HepG2 (cell line): ENCODE results near the gene PTPRU. TPM values are rescaled to one million over a fixed set of nuclear protein-coding genes. Genes with fewer than 3 reads are reported as not detected.

Experiments
- ATAC-seq: fragments of 200-7000 bp; cut with Tn5 transposase; 3 replicates; pipeline ENCODE4 v1.9.1; 2020; ENCODE audit warnings: mild to moderate bottlenecking, moderate library complexity
- BruUV-seq: library from RNA; stranded (reverse); fragments of 400-500 nt; replicated peaks from 2 replicates; lab custom pipeline; 2021; lab: Mats Ljungman, UMichigan
- CTCF ChIA-PET: fragments of 300-600 bp; formaldehyde crosslinking; extraction: SDS; loops from one replicate; lab custom pipeline; 2021; ENCODE audit warnings: low total read pairs, inconsistent platforms, low intra/inter-chr PET ratio; lab: Yijun Ruan, JAX
- POLR2A ChIA-PET: fragments of 350-600 bp; sonication (Branson Sonifier 250); formaldehyde crosslinking; loops from one replicate; lab custom pipeline; 2020; ENCODE audit warnings: antibody characterized with exemption, inconsistent platforms; lab: Yijun Ruan, JAX
- DNase-seq: peaks from one replicate; pipeline ENCODE4 v3.0.0-alpha.2; 2015; ENCODE audit warnings: low spot score
- FAIRE-seq: peaks from 3 replicates; lab custom pipeline; 2011; peaks lifted over from hg19 to GRCh38; lab: Jason Lieb, UNC
- H2AFZ ChIP-seq: one replicate; pipeline ENCODE4 v1.6.1; 2011; ENCODE audit warnings: low read length, inconsistent platforms
- H3K27ac ChIP-seq: fragments of 300-600 bp; 3 replicates; pipeline ENCODE4 v1.8.0; 2011; ENCODE audit warnings: mixed run types, mild to moderate bottlenecking, mixed read lengths, low read length, inconsistent platforms; ENCODE audit not compliant: insufficient read depth; ENCODE audit errors: extremely low read length
- H3K27me3 ChIP-seq, 2 experiments: fragments of 200-600 bp in 1 of 2; 2 replicates in 1 of 2; 3 replicates in 1 of 2; pipeline versions ENCODE4 v1.6.0 to v1.8.0; 2011; ENCODE audit warnings: low read length in 2 of 2, mild to moderate bottlenecking in 2 of 2, moderate library complexity in 2 of 2, inconsistent platforms in 1 of 2; ENCODE audit not compliant: insufficient read depth in 2 of 2, control insufficient read depth in 1 of 2
- H3K36me3 ChIP-seq, 2 experiments: fragments of 200-600 bp in 1 of 2; replicated peaks in 1 of 2; 2 replicates in 1 of 2; 3 replicates in 1 of 2; pipeline versions ENCODE4 v1.5.1 to v1.8.0; 2011; ENCODE audit warnings: low read length in 2 of 2, inconsistent platforms in 1 of 2; ENCODE audit not compliant: insufficient read depth in 2 of 2, control insufficient read depth in 1 of 2
- H3K4me1 ChIP-seq: 2 replicates; pipeline ENCODE4 v1.5.1; 2012; ENCODE audit warnings: low read length, inconsistent platforms; ENCODE audit not compliant: insufficient read depth
- H3K4me2 ChIP-seq: 2 replicates; pipeline ENCODE4 v1.6.0; 2011; ENCODE audit warnings: low read depth, low read length, inconsistent platforms
- H3K4me3 ChIP-seq, 3 experiments: fragments of 200-600 bp in 1 of 3; sonication (generic), shearing (Covaris generic) in 1 of 3; replicated peaks in 1 of 3; 2 replicates each; pipeline ENCODE4 v1.5.1; 2011 to 2016; ENCODE audit warnings: low read length in 3 of 3, inconsistent platforms in 2 of 3, low read depth in 2 of 3, mild to moderate bottlenecking in 2 of 3, control low read depth in 1 of 3, mixed read lengths in 1 of 3; ENCODE audit not compliant: insufficient read depth in 1 of 3
- H3K79me2 ChIP-seq: one replicate; pipeline ENCODE4 v1.6.1; 2011; ENCODE audit warnings: low read length, inconsistent platforms; ENCODE audit not compliant: insufficient read depth
- H3K9ac ChIP-seq: 2 replicates; pipeline ENCODE4 v1.6.0; 2011; ENCODE audit warnings: mild to moderate bottlenecking, low read depth, low read length, inconsistent platforms; ENCODE audit not compliant: insufficient read depth
- H3K9me3 ChIP-seq: 2 replicates; pipeline ENCODE4 v1.5.1; 2012; ENCODE audit warnings: mild to moderate bottlenecking, low read length
- H4K20me1 ChIP-seq: 2 replicates; pipeline ENCODE4 v1.6.0; 2011; ENCODE audit warnings: inconsistent platforms, mild to moderate bottlenecking, low read length, moderate library complexity; ENCODE audit not compliant: insufficient read depth
- ASH2L ChIP-seq: fragments of 300-600, 200-600 bp; sonication (generic); IDR thresholded peaks from 2 replicates; pipeline ENCODE4 v1.7.0; 2017; ENCODE audit warnings: low read depth, mild to moderate bottlenecking, moderate library complexity, mixed read lengths, low read length; ENCODE audit not compliant: insufficient read length
- HOXA5 ChIP-seq: sonication (generic); formaldehyde crosslinking; IDR thresholded peaks from 2 replicates; pipeline ENCODE4 v1.4.0; 2020; ENCODE audit warnings: missing genetic modification reagents
- HOXA7 ChIP-seq: sonication (generic); formaldehyde crosslinking; IDR thresholded peaks from 2 replicates; pipeline ENCODE4 v1.8.1; 2022; ENCODE audit warnings: mild to moderate bottlenecking, missing genetic modification reagents, moderate library complexity
- MXD4 ChIP-seq: IDR thresholded peaks from 2 replicates; pipeline ENCODE4 v1.6.1; 2016; ENCODE audit warnings: mild to moderate bottlenecking, missing biosample characterization, missing genetic modification reagents
- NFE2 ChIP-seq: sonication (generic); formaldehyde crosslinking; IDR thresholded peaks from 2 replicates; pipeline ENCODE4 v1.4.0; 2020; ENCODE audit warnings: missing genetic modification reagents
- SIX4 ChIP-seq: sonication (generic); formaldehyde crosslinking; IDR thresholded peaks from 2 replicates; pipeline ENCODE4 v1.4.0; 2020; ENCODE audit warnings: missing genetic modification reagents
- SUZ12 ChIP-seq: fragments of 150-350 bp; IDR thresholded peaks from 2 replicates; pipeline ENCODE4 v1.6.1; 2014; ENCODE audit warnings: low read depth, low read length
- TBX2 ChIP-seq: sonication (generic); formaldehyde crosslinking; IDR thresholded peaks from 2 replicates; pipeline ENCODE4 v1.5.0; 2020; ENCODE audit warnings: missing genetic modification reagents, mild to moderate bottlenecking, borderline replicate concordance
- ZFP37 ChIP-seq: sonication (generic); formaldehyde crosslinking; IDR thresholded peaks from 2 replicates; pipeline ENCODE4 v1.4.0; 2020; ENCODE audit warnings: missing genetic modification reagents, borderline replicate concordance
- ZFX ChIP-seq: sonication (generic); formaldehyde crosslinking; IDR thresholded peaks from 2 replicates; pipeline ENCODE4 v1.4.0; 2020; ENCODE audit warnings: mild to moderate bottlenecking, low read depth, missing genetic modification reagents, moderate library complexity
- ZNF20 ChIP-seq: sonication (generic); formaldehyde crosslinking; IDR thresholded peaks from 2 replicates; pipeline ENCODE4 v1.4.0; 2020; ENCODE audit warnings: mild to moderate bottlenecking, moderate library complexity, missing genetic modification reagents
- ZNF33B ChIP-seq: sonication (generic); formaldehyde crosslinking; IDR thresholded peaks from 2 replicates; pipeline ENCODE4 v1.5.1; 2020; ENCODE audit warnings: mild to moderate bottlenecking, missing genetic modification reagents
- ZSCAN21 ChIP-seq: sonication (generic); formaldehyde crosslinking; IDR thresholded peaks from 2 replicates; pipeline ENCODE4 v1.8.0; 2022; ENCODE audit warnings: mild to moderate bottlenecking, missing genetic modification reagents, moderate library complexity, borderline replicate concordance
- WGBS: methylation state at CpG from one replicate; pipeline ENCODE4 v1.1.6; 2017; ENCODE audit warnings: low lambda C conversion rate; 5-methylcytosine and 5-hydroxymethylcytosine counted together
- in situ Hi-C: cut with HindIII; loops from 2 replicates; pipeline ENCODE4 v1.10.0; 2017; ENCODE audit warnings: low pct_unique_long_range_greater_than_20kb; ENCODE audit not compliant: extremely low pct_ligation_motif_present
- intact Hi-C: fragments of 100-400 bp; cut with micrococcal nuclease; formaldehyde crosslinking; loops from one replicate; pipeline ENCODE4 v1.10.0; 2022; ENCODE audit not compliant: unreplicated experiment
- polyA plus RNA-seq, 8 experiments: library from polyadenylated mRNA; depleted of rRNA in 3 of 8; stranded (reverse) in 7 of 8; unstranded in 1 of 8; fragments of >200 nt; fragmentation: Illumina TruSeq in 4 of 8; extraction: Trizol in 4 of 8; gene quantifications; 2 replicates each; pipeline versions ENCODE4 v1.2.1 to v1.2.3, GENCODE V29; 2011 to 2016; ENCODE audit warnings: low read depth in 4 of 8, missing spikeins in 1 of 8, mixed read lengths in 1 of 8; ENCODE audit not compliant: insufficient read depth in 1 of 8
- total RNA-seq, 5 experiments: library from RNA; depleted of rRNA; stranded (reverse); fragments of >200 nt; fragmentation: Illumina TruSeq; extraction: Trizol; gene quantifications; 2 replicates each; pipeline ENCODE4 v1.2.3, GENCODE V29; 2016; ENCODE audit warnings: low read depth in 1 of 5
- TF ChIP-seq, protein P1 (sequence below): sonication (generic); formaldehyde crosslinking; IDR thresholded peaks from 2 replicates; pipeline ENCODE4 v1.4.0; 2020; ENCODE audit warnings: missing genetic modification reagents, borderline replicate concordance

PTPRU gene
- total and polyA plus RNA-seq, 2 of the 13 experiments (the other 11 are each of a cell fraction or from before 2014, with no cell fraction given) = 21.6 to 22.3 TPM

DNA sequence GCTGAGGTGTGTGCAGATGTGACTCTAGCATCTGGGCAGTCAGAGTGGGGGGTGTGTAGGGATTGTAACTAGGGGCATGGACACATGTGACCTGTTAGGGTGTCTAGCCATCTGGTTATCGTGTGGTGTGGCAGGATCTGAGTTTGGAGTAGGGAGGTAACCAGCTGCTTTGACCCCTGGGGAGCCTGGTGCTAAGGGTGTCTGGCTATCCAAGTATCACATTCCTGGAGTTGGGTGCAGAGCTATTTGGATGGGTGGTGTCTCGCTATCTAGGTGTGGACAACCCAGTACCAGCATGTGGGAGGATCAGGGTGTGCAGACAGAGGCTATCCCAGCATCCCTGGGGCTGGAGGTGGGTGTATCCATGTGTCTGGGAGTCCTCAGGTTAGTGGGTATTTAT, 4.7 kb downstream of the PTPRU start:
- Histone ChIP-seq H3K27me3 (peaks cover 0 to under 1% of the 10 kb centered on the region in 2 experiments; a peak in 1 of 5 replicates), H3K9ac (no peak overlapping the region), H3K36me3 (no peaks in the 10 kb centered on the region), H3K4me1 (peaks cover 36% of the 10 kb centered on the region), H4K20me1 (peaks cover 10% of the 10 kb centered on the region; the same call in 1 of the 2 replicates), H3K4me3 (no peak overlapping the region), H3K4me2 (no peak overlapping the region), H3K9me3 (no peaks in the 10 kb centered on the region), H3K79me2 (peaks cover 33% of the 10 kb centered on the region), H3K27ac (no peak overlapping the region), H2AFZ (no peak overlapping the region)
- no peak for DNase-seq
- in situ Hi-C loops = loop anchor here (10.0 kb wide), 1 partner anchor 1474 kb away; no protein-coding TSS in a partner anchor
- ChIA-PET CTCF (no interaction called here), POLR2A (no interaction called here)
- 100% methylated on average over 1 of the region's 2 CpGs for WGBS
- no peak for FAIRE-seq
- TF ChIP-seq ZFX (CRISPR knock-in tag) (no peak), HOXA7 (CRISPR knock-in tag) (no peak), SIX4 (no peak), HOXA5 (CRISPR knock-in tag) (no peak), NFE2 (CRISPR knock-in tag) (no peak), SUZ12 (no peak), ASH2L (no peak), ZNF33B (no peak), MXD4 (CRISPR knock-in tag) (no peak), ZFP37 (CRISPR knock-in tag) (no peak), ZSCAN21 (CRISPR knock-in tag) (no peak), TBX2 (no peak), ZNF20 (CRISPR knock-in tag) (no peak)
- TF ChIP-seq, protein P1, sequence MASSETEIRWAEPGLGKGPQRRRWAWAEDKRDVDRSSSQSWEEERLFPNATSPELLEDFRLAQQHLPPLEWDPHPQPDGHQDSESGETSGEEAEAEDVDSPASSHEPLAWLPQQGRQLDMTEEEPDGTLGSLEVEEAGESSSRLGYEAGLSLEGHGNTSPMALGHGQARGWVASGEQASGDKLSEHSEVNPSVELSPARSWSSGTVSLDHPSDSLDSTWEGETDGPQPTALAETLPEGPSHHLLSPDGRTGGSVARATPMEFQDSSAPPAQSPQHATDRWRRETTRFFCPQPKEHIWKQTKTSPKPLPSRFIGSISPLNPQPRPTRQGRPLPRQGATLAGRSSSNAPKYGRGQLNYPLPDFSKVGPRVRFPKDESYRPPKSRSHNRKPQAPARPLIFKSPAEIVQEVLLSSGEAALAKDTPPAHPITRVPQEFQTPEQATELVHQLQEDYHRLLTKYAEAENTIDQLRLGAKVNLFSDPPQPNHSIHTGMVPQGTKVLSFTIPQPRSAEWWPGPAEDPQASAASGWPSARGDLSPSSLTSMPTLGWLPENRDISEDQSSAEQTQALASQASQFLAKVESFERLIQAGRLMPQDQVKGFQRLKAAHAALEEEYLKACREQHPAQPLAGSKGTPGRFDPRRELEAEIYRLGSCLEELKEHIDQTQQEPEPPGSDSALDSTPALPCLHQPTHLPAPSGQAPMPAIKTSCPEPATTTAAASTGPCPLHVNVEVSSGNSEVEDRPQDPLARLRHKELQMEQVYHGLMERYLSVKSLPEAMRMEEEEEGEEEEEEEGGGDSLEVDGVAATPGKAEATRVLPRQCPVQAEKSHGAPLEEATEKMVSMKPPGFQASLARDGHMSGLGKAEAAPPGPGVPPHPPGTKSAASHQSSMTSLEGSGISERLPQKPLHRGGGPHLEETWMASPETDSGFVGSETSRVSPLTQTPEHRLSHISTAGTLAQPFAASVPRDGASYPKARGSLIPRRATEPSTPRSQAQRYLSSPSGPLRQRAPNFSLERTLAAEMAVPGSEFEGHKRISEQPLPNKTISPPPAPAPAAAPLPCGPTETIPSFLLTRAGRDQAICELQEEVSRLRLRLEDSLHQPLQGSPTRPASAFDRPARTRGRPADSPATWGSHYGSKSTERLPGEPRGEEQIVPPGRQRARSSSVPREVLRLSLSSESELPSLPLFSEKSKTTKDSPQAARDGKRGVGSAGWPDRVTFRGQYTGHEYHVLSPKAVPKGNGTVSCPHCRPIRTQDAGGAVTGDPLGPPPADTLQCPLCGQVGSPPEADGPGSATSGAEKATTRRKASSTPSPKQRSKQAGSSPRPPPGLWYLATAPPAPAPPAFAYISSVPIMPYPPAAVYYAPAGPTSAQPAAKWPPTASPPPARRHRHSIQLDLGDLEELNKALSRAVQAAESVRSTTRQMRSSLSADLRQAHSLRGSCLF (CRISPR knock-in tag) = no peak
- intact Hi-C loops = no loop called here
- BruUV-seq = no TSS peak
- ATAC-seq = no peak
